IMR-90 (cell line): ENCODE data around the gene NUP205. TPM values are rescaled to one million over a fixed set of nuclear protein-coding genes. Genes with fewer than 3 reads are reported as not detected.

Experiments
- ATAC-seq: fragments of 200-7000 bp; cut with Tn5 transposase; 2 replicates; pipeline ENCODE4 v1.9.1; 2020; ENCODE audit warnings: low read depth, mild to moderate bottlenecking, moderate library complexity
- BruUV-seq: library from RNA; stranded (reverse); fragments of 400-500 nt; replicated peaks from 2 replicates; lab custom pipeline; 2021; lab: Mats Ljungman, UMichigan
- CTCF ChIA-PET: fragments of 300-600 bp; formaldehyde crosslinking; extraction: SDS; loops from one replicate; lab custom pipeline; 2021; ENCODE audit warnings: antibody characterized with exemption; lab: Yijun Ruan, JAX
- POLR2A ChIA-PET: fragments of 300-600 bp; sonication (Branson Sonifier 250); formaldehyde crosslinking; loops from one replicate; lab custom pipeline; 2022; ENCODE audit warnings: antibody characterized with exemption; ENCODE audit not compliant: unreplicated experiment; lab: Charles Lee
- DNase-seq: peaks from one replicate; pipeline ENCODE4 v3.0.0; 2013
- H2AFZ ChIP-seq: replicated peaks from 2 replicates; pipeline ENCODE3; 2013; ENCODE audit warnings: low read length, mild to moderate bottlenecking; ENCODE audit not compliant: poor library complexity
- H2AK5ac ChIP-seq: 2 replicates; pipeline ENCODE4 v1.6.1; 2013; ENCODE audit warnings: low read depth, low read length, inconsistent platforms
- H2AK9ac ChIP-seq: replicated peaks from 2 replicates; pipeline ENCODE3; 2013; ENCODE audit warnings: mild to moderate bottlenecking, low read depth, low read length, moderate library complexity; ENCODE audit not compliant: poor library complexity
- H2BK120ac ChIP-seq: 2 replicates; pipeline ENCODE4 v1.6.1; 2013; ENCODE audit warnings: low read depth, low read length, inconsistent platforms
- H2BK15ac ChIP-seq: 3 replicates; pipeline ENCODE4 v1.6.1; 2013; ENCODE audit warnings: low read depth, low read length, inconsistent platforms
- H2BK20ac ChIP-seq: 2 replicates; pipeline ENCODE4 v1.6.1; 2013; ENCODE audit warnings: low read depth, mild to moderate bottlenecking, inconsistent platforms, low read length, moderate library complexity
- H2BK5ac ChIP-seq: 2 replicates; pipeline ENCODE4 v1.6.1; 2013; ENCODE audit warnings: mild to moderate bottlenecking, low read depth, low read length, inconsistent platforms; ENCODE audit not compliant: poor library complexity, severe bottlenecking
- H3K14ac ChIP-seq: replicated peaks from 2 replicates; pipeline ENCODE4 v1.6.1; 2013; ENCODE audit warnings: low read depth, low read length, inconsistent platforms
- H3K18ac ChIP-seq: 2 replicates; pipeline ENCODE4 v1.6.1; 2013; ENCODE audit warnings: low read depth, low read length, control low read depth
- H3K23ac ChIP-seq: 2 replicates; pipeline ENCODE4 v1.6.1; 2013; ENCODE audit warnings: low read depth, low read length, inconsistent platforms
- H3K27ac ChIP-seq: 2 replicates; pipeline ENCODE4 v1.5.1; 2013; ENCODE audit warnings: mild to moderate bottlenecking, control low read depth, low read length; ENCODE audit not compliant: insufficient read depth
- H3K27me3 ChIP-seq: 2 replicates; pipeline ENCODE4 v1.6.1; 2013; ENCODE audit warnings: low read length; ENCODE audit not compliant: control insufficient read depth, insufficient read depth
- H3K36me3 ChIP-seq: 2 replicates; pipeline ENCODE4 v1.6.1; 2013; ENCODE audit warnings: low read length, mixed read lengths; ENCODE audit not compliant: control insufficient read depth, insufficient read depth
- H3K4ac ChIP-seq: 2 replicates; pipeline ENCODE4 v1.6.1; 2013; ENCODE audit warnings: low read depth, low read length, inconsistent platforms
- H3K4me1 ChIP-seq: 2 replicates; pipeline ENCODE4 v1.6.1; 2013; ENCODE audit warnings: low read length, mixed read lengths; ENCODE audit not compliant: control insufficient read depth, insufficient read depth
- H3K4me2 ChIP-seq: 2 replicates; pipeline ENCODE4 v1.6.1; 2013; ENCODE audit warnings: low read depth, mild to moderate bottlenecking, control low read depth, low read length, moderate library complexity
- H3K4me3 ChIP-seq: 2 replicates; pipeline ENCODE4 v1.5.1; 2013; ENCODE audit warnings: low read depth, mild to moderate bottlenecking, control low read depth, low read length, moderate library complexity; ENCODE audit not compliant: insufficient read depth
- H3K56ac ChIP-seq: 2 replicates; pipeline ENCODE4 v1.6.1; 2013; ENCODE audit warnings: low read length, inconsistent platforms; ENCODE audit not compliant: insufficient read depth; ENCODE audit errors: extremely low read depth
- H3K79me1 ChIP-seq, 2 experiments: 2 replicates each; pipeline ENCODE4 v1.6.1; 2013; ENCODE audit warnings: low read length in 2 of 2, inconsistent platforms in 1 of 2, low read depth in 1 of 2
- H3K9ac ChIP-seq: 2 replicates; pipeline ENCODE4 v1.6.1; 2013; ENCODE audit warnings: low read depth, low read length, control low read depth
- H3K9me1 ChIP-seq: 2 replicates; pipeline ENCODE4 v1.6.1; 2013; ENCODE audit warnings: low read length, inconsistent platforms; ENCODE audit not compliant: insufficient read depth
- H3K9me3 ChIP-seq: 2 replicates; pipeline ENCODE4 v1.6.1; 2013; ENCODE audit warnings: low read length; ENCODE audit not compliant: control insufficient read depth, insufficient read depth
- H4K20me1 ChIP-seq: 2 replicates; pipeline ENCODE4 v1.6.1; 2013; ENCODE audit warnings: low read length, inconsistent platforms; ENCODE audit not compliant: insufficient read depth
- H4K5ac ChIP-seq: 2 replicates; pipeline ENCODE4 v1.6.1; 2013; ENCODE audit warnings: mild to moderate bottlenecking, low read depth, low read length, control low read depth
- H4K8ac ChIP-seq, 2 experiments: 2 replicates each; pipeline ENCODE4 v1.6.1; 2013; ENCODE audit warnings: low read depth in 2 of 2, low read length in 2 of 2, control low read depth in 1 of 2, inconsistent platforms in 1 of 2
- H4K91ac ChIP-seq: 2 replicates; pipeline ENCODE4 v1.6.1; 2013; ENCODE audit warnings: low read depth, low read length, inconsistent platforms; ENCODE audit not compliant: insufficient read depth
- CEBPB ChIP-seq: IDR thresholded peaks from 2 replicates; pipeline ENCODE4 v1.6.1; 2012; ENCODE audit warnings: low read depth, low read length, improper control_type of control experiment
- MXI1 ChIP-seq: IDR thresholded peaks from 2 replicates; pipeline ENCODE4 v1.6.1; 2012; ENCODE audit warnings: low read depth, mild to moderate bottlenecking, low read length, moderate library complexity, borderline replicate concordance
- RAD21 ChIP-seq: IDR thresholded peaks from 2 replicates; pipeline ENCODE4 v1.6.1; 2012; ENCODE audit warnings: low read length, improper control_type of control experiment
- RCOR1 ChIP-seq: IDR thresholded peaks from 2 replicates; pipeline ENCODE4 v1.6.1; 2012; ENCODE audit warnings: mild to moderate bottlenecking, low read length, improper control_type of control experiment; ENCODE audit not compliant: insufficient replicate concordance
- SMC3 ChIP-seq: fragments of 150-350 bp; IDR thresholded peaks from 2 replicates; pipeline ENCODE4 v1.6.1; 2016; ENCODE audit warnings: low read depth, mild to moderate bottlenecking, antibody characterized with exemption, low read length, moderate library complexity
- USF2 ChIP-seq: fragments of 150-350 bp; IDR thresholded peaks from 2 replicates; pipeline ENCODE4 v1.6.1; 2017; ENCODE audit warnings: mild to moderate bottlenecking, antibody characterized with exemption, low read length, low read depth
- WGBS, 2 experiments: methylation state at CpG; one replicate each; pipeline versions ENCODE4 v1.1.5 to v1.1.7; 2013; ENCODE audit warnings: missing lambda C conversion rate in 2 of 2; ENCODE audit not compliant: insufficient read length in 1 of 2; ENCODE audit errors: extremely low coverage in 2 of 2; 5-methylcytosine and 5-hydroxymethylcytosine counted together
- dilution Hi-C: fragments of 300-500 bp; cut with HindIII; formaldehyde crosslinking; loops from one replicate; pipeline ENCODE4 v1.14.3; 2018; ENCODE audit warnings: low sequenced_read_pairs; ENCODE audit not compliant: unreplicated experiment
- in situ Hi-C: fragments of 300-500 bp; cut with MboI; formaldehyde crosslinking; loops from 3 replicates; pipeline ENCODE4 v1.14.3; 2019; ENCODE audit warnings: low sequenced_read_pairs, inconsistent platforms, mixed read lengths
- intact Hi-C: fragments of 100-400 bp; cut with micrococcal nuclease; formaldehyde crosslinking; loops from 2 replicates; pipeline ENCODE4 v1.10.0; 2022
- polyA plus RNA-seq, 3 experiments: library from polyadenylated mRNA; depleted of rRNA; stranded (reverse); fragments of >200 nt; gene quantifications; 2 replicates each; pipeline ENCODE4 v1.2.3, GENCODE V29; 2012; ENCODE audit warnings: low replicate concordance in 1 of 3
- total RNA-seq: library from RNA; depleted of rRNA; stranded (reverse); fragments of >200 nt; gene quantifications from 2 replicates; pipeline ENCODE4 v1.2.3, GENCODE V29; 2012
- TF ChIP-seq, protein P1 (sequence below): fragments of 150-350 bp; IDR thresholded peaks from 2 replicates; pipeline ENCODE4 v1.6.1; 2016; ENCODE audit warnings: low read depth, mild to moderate bottlenecking, low read length, moderate library complexity, borderline replicate concordance

Gene NUP205
- total and polyA plus RNA-seq, 2 of the 4 experiments (the other 2 are of a cell fraction): 29.5 to 84.6 TPM

GRCh38 chr7:135617781-135618180 lies 60.1 kb downstream of the NUP205 start:
- ATAC-seq (no peak), DNase-seq (no peak)
- BruUV-seq: no TSS peak
- no peak overlapping the region for H3K14ac ChIP-seq
- no peak overlapping the region for H3K27ac ChIP-seq
- dilution Hi-C loops (no loop called here), in situ Hi-C loops (no loop called here), intact Hi-C loops (no loop called here)
- H3K56ac ChIP-seq: no peak overlapping the region
- no peak overlapping the region for H2BK20ac ChIP-seq
- H3K4me2 ChIP-seq: no peak overlapping the region
- H2AK9ac ChIP-seq: no peak overlapping the region
- H2BK5ac ChIP-seq: no peak overlapping the region
- H3K4me1 ChIP-seq: no peaks in the 10 kb centered on the region
- H3K4ac ChIP-seq: no peak overlapping the region
- H2AK5ac ChIP-seq: no peak overlapping the region
- TF ChIP-seq USF2 (no peak), MXI1 (no peak), RCOR1 (no peak), SMC3 (no peak), CEBPB (no peak), RAD21 (no peak)
- TF ChIP-seq, protein P1, sequence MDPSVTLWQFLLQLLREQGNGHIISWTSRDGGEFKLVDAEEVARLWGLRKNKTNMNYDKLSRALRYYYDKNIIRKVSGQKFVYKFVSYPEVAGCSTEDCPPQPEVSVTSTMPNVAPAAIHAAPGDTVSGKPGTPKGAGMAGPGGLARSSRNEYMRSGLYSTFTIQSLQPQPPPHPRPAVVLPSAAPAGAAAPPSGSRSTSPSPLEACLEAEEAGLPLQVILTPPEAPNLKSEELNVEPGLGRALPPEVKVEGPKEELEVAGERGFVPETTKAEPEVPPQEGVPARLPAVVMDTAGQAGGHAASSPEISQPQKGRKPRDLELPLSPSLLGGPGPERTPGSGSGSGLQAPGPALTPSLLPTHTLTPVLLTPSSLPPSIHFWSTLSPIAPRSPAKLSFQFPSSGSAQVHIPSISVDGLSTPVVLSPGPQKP: no peak
- H4K91ac ChIP-seq: no peak overlapping the region
- no peaks in the 10 kb centered on the region for H3K27me3 ChIP-seq
- no peaks in the 10 kb centered on the region for H3K9me3 ChIP-seq
- H4K8ac ChIP-seq: no peak overlapping the region
- no peak overlapping the region for H3K9ac ChIP-seq
- no peak overlapping the region for H2BK15ac ChIP-seq
- H2AFZ ChIP-seq: no peak overlapping the region
- ChIA-PET CTCF (no interaction called here), POLR2A (interaction anchor here (0.6 kb wide), 1 partner anchor 17 kb away, joined by 3 read pairs; no protein-coding TSS in a partner anchor)
- H3K36me3 ChIP-seq: peaks cover 22% of the 10 kb centered on the region
- H3K79me1 ChIP-seq: peaks cover 2% of the 10 kb centered on the region in 2 experiments; a peak in 2 of 4 replicates
- no peak overlapping the region for H4K5ac ChIP-seq
- 88% methylated on average over 1 of the region's 2 CpGs; no CpG with 5 or more reads in 1 of the 2 experiments for WGBS, 2 experiments
- H4K20me1 ChIP-seq: no peaks in the 10 kb centered on the region
- no peak overlapping the region for H2BK120ac ChIP-seq
- no peaks in the 10 kb centered on the region for H3K9me1 ChIP-seq
- no peak overlapping the region for H3K23ac ChIP-seq
- H3K18ac ChIP-seq: no peak overlapping the region
- no peak overlapping the region for H3K4me3 ChIP-seq
